Brain microvascular endothelial cell (primary cell): ENCODE data around the gene VAC14.

Experiments used
- DNase-seq: peaks from one replicate; pipeline ENCODE4 v3.0.0-alpha.2; 2020
- H3K27ac ChIP-seq: fragments of 250-450 bp; sonication (Bioruptor Pico); 2 replicates; pipeline ENCODE4 v1.5.1; 2020; ENCODE audit warnings: mild to moderate bottlenecking, moderate library complexity
- H3K27me3 ChIP-seq: fragments of 250-450 bp; sonication (Bioruptor Pico); replicated peaks from 2 replicates; pipeline ENCODE4 v1.5.1; 2020; ENCODE audit warnings: mild to moderate bottlenecking
- H3K36me3 ChIP-seq: fragments of 250-450 bp; sonication (Bioruptor Pico); replicated peaks from 2 replicates; pipeline ENCODE4 v1.5.1; 2020; ENCODE audit warnings: mild to moderate bottlenecking
- H3K4me3 ChIP-seq: 2 replicates; pipeline ENCODE4 v1.5.1; 2011; ENCODE audit warnings: low read depth, mild to moderate bottlenecking, control low read depth, low read length, moderate library complexity
- CTCF ChIP-seq: IDR thresholded peaks from 2 replicates; pipeline ENCODE4 v1.5.1; 2011; ENCODE audit warnings: low read depth, mild to moderate bottlenecking, moderate library complexity, low read length, control low read depth, inconsistent platforms; ENCODE audit errors: missing control alignments
- in situ Hi-C: cut with HindIII; loops from 2 replicates; pipeline ENCODE4 v1.10.0; 2017; ENCODE audit warnings: low sequenced_read_pairs, low pct_ligation_motif_present

Gene VAC14

GRCh38 chr16:70720425-70721201 is 80.3 kb downstream of the VAC14 start:
- in situ Hi-C loops = no loop called here
- TF ChIP-seq CTCF = no peak

GRCh38 chr16:70717065-70717464 is 83.9 kb downstream of the VAC14 start:
- Histone ChIP-seq H3K27me3 (no peaks in the 10 kb centered on the region), H3K36me3 (no peaks in the 10 kb centered on the region), H3K27ac (no peak overlapping the region), H3K4me3 (no peak overlapping the region)
- DNase-seq = no peak
- no peak for TF ChIP-seq CTCF
- in situ Hi-C loops = no loop called here

More at GRCh38 chr16:70720425-70721201, 80.3 kb downstream of the VAC14 start:
- no peaks in the 10 kb centered on the region for H3K27me3 ChIP-seq
- no peak overlapping the region for H3K4me3 ChIP-seq
- no peak for DNase-seq
- no peak overlapping the region for H3K27ac ChIP-seq
- no peaks in the 10 kb centered on the region for H3K36me3 ChIP-seq

- peak overlapping the region; percentile 6 for H3K27ac ChIP-seq
- no peaks in the 10 kb centered on the region for H3K36me3 ChIP-seq
- DNase-seq = no peak
- H3K4me3 ChIP-seq = no peak overlapping the region
- no peak for TF ChIP-seq CTCF
- no peaks in the 10 kb centered on the region for H3K27me3 ChIP-seq
- in situ Hi-C loops = no loop called here
Measured at GRCh38 chr16:70715860-70716357, 85.0 kb downstream of the VAC14 start.

GRCh38 chr16:70715055-70715858 is 85.7 kb downstream of the VAC14 start:
- Histone ChIP-seq H3K27ac (peak overlapping the region; percentile 21), H3K27me3 (no peaks in the 10 kb centered on the region), H3K4me3 (peak overlapping the region; percentile 12), H3K36me3 (no peaks in the 10 kb centered on the region)
- TF ChIP-seq CTCF = peak; percentile 14
- DNase-seq = peak; percentile 78
- in situ Hi-C loops = no loop called here

- Histone ChIP-seq H3K27ac (peak overlapping the region; percentile 21), H3K36me3 (no peaks in the 10 kb centered on the region), H3K4me3 (no peak overlapping the region), H3K27me3 (no peaks in the 10 kb centered on the region)
- no peak for DNase-seq
- no peak for TF ChIP-seq CTCF
- in situ Hi-C loops = no loop called here
Measured at GRCh38 chr16:70714581-70715054, 86.3 kb downstream of the VAC14 start.
